AG08395 (cell line): ENCODE measurements around the gene CST6.
A peak's percentile ranks its signal among the peaks of the same experiment; 100 is the strongest.

Source experiments
- DNase-seq: peaks from one replicate; pipeline ENCODE4 v3.0.0; 2012; ENCODE audit warnings: mixed read lengths, low spot score

The CST6 gene

DNA sequence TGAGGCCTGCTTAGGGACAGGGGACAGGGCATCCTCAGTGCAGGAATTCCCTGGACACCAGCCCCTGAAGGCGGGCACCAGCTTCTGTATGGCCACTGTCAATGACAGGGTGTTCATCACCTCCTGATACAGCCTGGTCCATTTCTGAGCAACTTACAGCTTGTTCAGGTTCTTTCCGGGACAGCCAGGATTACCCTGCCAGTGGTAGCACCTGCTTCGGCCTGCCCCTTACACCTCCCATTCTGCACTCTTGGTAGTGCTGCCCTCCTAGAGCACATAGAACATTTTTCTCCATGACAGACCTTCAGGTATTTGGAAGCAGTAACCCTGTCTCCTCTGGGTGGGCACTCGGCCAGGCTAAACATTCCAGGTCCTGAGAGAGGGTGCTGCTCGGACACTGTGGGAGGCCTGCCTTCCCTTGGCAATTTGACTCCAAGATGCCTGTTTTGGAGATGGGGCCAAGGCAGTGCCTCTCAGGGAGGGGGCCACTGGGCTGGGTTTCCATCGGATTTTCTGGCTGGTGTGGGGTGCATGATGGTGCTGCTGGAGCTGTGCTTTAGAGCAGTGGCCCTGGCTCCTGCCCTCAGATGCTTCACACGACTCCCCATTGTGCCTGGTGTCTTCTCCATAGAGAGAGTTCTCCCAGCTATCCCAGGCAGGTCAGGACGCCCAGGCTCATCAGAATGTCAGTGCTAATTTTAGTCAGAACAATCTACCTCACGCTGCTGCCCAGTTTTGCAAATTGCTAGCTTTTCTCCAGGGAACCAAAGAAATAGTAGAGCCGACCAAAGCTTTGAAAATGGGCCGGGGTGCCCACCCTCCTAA, 35.9 kb downstream of the CST6 start:
- DNase-seq: no peak

GRCh38 chr11:66048547-66049323, 36.9 kb downstream of the CST6 start, which contains the start of gene GAL3ST3:
GAL3ST3 (minus strand) TSS chr11:66049161; CDS start chr11:66045415, 3,746 bp downstream.
- no peak for DNase-seq

GRCh38 chr11:66050581-66051231, 38.9 kb downstream of the CST6 start:
- DNase-seq: no peak

- no peak for DNase-seq
Observed at GRCh38 chr11:66051371-66051765, 39.6 kb downstream of the CST6 start.

DNA sequence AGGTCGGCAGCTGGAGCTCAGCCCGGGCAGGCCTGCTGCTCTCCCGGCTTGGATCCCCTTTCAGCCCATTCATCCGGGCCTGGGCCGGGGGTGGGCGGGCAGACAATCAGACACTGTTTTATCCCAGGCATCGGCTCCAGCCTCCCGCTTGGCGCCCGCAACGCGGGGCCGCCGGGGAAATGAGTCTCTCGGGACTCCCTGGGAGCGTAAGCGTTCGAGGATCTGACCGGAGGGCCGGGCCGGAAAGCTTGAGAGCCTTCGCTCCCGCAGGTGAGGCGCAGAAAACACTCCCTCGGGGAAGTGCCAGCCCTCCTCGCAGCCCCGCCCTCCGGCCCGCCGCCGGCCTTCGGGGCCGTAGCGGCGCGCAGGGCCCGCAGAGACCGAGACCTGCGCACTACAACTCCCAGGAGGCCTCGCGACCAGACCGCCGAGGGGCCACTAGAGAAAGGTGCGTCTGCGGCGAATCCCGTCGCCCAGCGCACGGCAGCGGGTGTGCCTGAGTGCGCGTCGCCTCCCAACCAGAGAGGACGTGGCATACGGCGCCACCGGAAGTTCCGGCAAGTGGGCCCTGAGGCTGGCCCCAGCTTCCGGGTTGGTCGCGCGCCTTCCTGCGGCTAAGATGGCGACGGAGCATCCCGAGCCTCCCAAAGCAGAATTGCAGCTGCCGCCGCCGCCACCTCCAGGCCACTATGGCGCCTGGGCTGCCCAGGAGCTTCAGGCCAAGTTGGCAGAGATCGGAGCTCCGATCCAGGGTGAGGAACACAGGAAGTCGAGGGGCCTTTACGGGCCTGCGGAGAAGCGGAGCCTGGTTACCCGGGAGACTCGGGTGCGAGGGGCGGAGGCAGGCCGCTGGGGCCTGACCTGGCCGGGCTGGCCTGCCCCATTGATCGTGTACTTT, 40.2 kb downstream of the CST6 start, which contains the start of gene SF3B2:
TSS of gene SF3B2 (plus strand) at position 599 of the 898 bp plus-strand sequence. CDS start at position 620, 21 bp downstream.
- peak; percentile 98 for DNase-seq

DNA sequence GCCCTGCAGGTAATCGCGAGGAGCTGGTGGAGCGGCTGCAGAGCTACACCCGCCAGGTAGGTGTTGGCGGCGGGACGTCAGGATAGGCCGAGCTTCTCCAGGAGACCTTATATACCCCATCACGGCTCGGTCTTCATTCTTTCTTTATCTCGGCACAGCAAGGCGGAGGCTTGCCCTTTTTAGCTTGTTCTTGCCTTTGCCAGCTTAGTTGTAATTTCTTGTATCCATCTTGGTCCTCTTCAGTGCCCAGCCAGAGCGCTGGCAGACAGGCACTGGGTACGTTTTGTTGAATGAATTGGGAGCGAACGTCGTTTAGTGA, 40.8 kb downstream of the CST6 start:
- DNase-seq: no peak

- DNase-seq: no peak
Observed at GRCh38 chr11:66055021-66055420, 43.2 kb downstream of the CST6 start.

GRCh38 chr11:66056501-66056900, 44.7 kb downstream of the CST6 start:
- DNase-seq: no peak

DNA sequence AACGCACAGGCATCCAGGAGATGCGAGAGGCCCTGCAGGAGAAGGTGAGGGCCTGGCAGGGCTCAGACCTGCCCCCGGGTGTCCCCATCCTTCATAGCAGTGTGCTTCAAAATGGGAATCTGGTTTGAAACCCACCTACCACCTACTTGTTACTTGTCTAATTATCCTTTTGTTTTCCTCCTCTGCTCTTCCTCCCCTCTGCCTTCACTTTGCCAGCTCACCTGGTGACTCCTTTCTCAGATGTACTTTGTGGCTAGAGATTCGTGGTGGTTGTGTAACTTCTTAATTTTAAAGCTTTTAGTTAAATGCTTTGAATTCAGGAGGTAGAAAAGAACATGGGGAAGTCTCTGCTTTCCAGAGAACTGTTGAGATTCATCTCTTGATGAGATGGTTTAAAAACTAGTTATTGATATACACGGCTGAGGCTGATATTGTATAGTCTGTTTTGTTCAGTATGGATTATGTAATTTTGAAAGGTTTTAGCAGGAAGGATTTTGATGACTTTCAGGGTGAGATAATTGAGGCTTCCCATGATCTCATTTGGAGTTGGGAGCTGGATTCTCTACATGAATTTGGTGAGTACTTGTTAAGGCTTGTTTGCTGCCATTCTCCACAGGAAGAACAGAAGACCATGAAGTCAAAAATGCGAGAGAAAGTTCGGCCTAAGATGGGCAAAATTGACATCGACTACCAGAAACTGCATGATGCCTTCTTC, 48.3 kb downstream of the CST6 start:
- no peak for DNase-seq

DNA sequence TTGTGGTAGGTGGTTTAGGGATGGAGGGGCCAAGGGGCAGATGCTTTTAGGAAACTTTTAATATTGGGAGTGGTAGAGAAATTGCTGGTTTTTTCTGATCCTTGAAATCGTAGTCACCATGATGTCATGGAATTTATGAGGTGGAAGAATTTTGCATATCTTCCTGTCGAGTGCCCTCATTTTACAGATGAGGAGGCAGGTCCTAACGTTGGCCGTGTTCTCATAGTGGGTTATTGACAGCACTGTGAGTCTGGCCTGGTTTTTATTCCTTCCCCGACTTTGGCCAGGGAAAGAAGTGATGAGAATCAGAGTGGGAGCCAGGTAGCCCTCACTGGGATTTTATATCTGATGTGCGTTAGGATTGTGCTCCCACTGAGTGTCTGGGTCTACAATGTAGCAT, 49.5 kb downstream of the CST6 start:
- DNase-seq: no peak

GRCh38 chr11:66062408-66062807, 50.6 kb downstream of the CST6 start:
- DNase-seq: no peak
